Measurements from ENCODE around the gene PSME2. TPM values are rescaled to one million over a fixed set of nuclear protein-coding genes. Genes with fewer than 3 reads are reported as not detected.

Gene PSME2
- total RNA-seq, 1 donor from 2014 or later = 144 TPM

- intact Hi-C loops (cut with DNase I) = no loop called here
- DNase-seq (peak; percentile 82), ATAC-seq (peak; percentile 7 to 25)
- peak overlapping the region; percentile 98 for H3K27ac ChIP-seq
- H3K27me3 ChIP-seq (ENCODE audit: low read depth) = no peaks in the 10 kb centered on the region
- peak overlapping the region; percentile 94 for H3K4me3 ChIP-seq
- TF ChIP-seq CTCF (IDR thresholded peaks at IDR 0.05) = no peak
- H3K36me3 ChIP-seq = peaks cover 28% of the 10 kb centered on the region
- H3K4me1 ChIP-seq = peaks cover 31% of the 10 kb centered on the region
- no peaks in the 10 kb centered on the region for H3K9me3 ChIP-seq
Observed at GRCh38 chr14:24095271-24096068, 50.9 kb downstream of the PSME2 start.

GRCh38 chr14:24094841-24095270, 51.6 kb downstream of the PSME2 start:
- Histone ChIP-seq H3K27ac (peak overlapping the region; percentile 98), H3K27me3 (ENCODE audit: low read depth) (no peaks in the 10 kb centered on the region), H3K4me3 (peak overlapping the region; percentile 94), H3K36me3 (peaks cover 22% of the 10 kb centered on the region), H3K9me3 (no peaks in the 10 kb centered on the region), H3K4me1 (peaks cover 31% of the 10 kb centered on the region)
- peak in 1 of 2 donors; percentile 15 for ATAC-seq
- DNase-seq = no peak
- intact Hi-C loops (cut with DNase I) = no loop called here
- TF ChIP-seq CTCF (IDR thresholded peaks at IDR 0.05) = no peak

- Histone ChIP-seq H3K36me3 (peaks cover 16% of the 10 kb centered on the region), H3K27me3 (ENCODE audit: low read depth) (no peaks in the 10 kb centered on the region), H3K4me3 (peak within 1 kb of the TSS; percentile 94), H3K9me3 (no peaks in the 10 kb centered on the region), H3K4me1 (peaks cover 31% of the 10 kb centered on the region), H3K27ac (peak within 1 kb of the TSS; percentile 98)
- TF ChIP-seq CTCF (IDR thresholded peaks at IDR 0.05) = peak; percentile 5
- intact Hi-C loops (cut with DNase I) = no loop called here
- ATAC-seq = peak; percentile 96 to 97
- DNase-seq = peak; percentile 98
Observed at GRCh38 chr14:24093901-24094840, 52.2 kb downstream of the PSME2 start, which contains the start of gene PCK2. PCK2 (plus strand) TSS chr14:24094311; CDS start chr14:24094406, 95 bp downstream.

Small RNA genes lying within 50 kb of the gene (microRNA-seq; reads per million reads assigned to microRNA genes)
- gene MIR7703 (ENCODE audit: borderline number of aligned reads) = not detected

Other genes with a start within 250 kb of the PSME2 start
- gene DHRS4, start 192.8 kb downstream of the PSME2 start, total RNA-seq = 35.4 TPM
- 19.4 TPM for gene DHRS4L2, start 157.7 kb downstream of the PSME2 start, total RNA-seq
- gene CARMIL3, start 94.6 kb downstream of the PSME2 start, total RNA-seq = 0.95 TPM
- gene CPNE6, start 75.0 kb downstream of the PSME2 start, total RNA-seq = not detected
- 42.8 TPM for gene PCK2, start 52.3 kb downstream of the PSME2 start, total RNA-seq
- gene DCAF11, start 31.8 kb downstream of the PSME2 start, total RNA-seq = 64.9 TPM
- 2.0 TPM for gene NRL, start 31.7 kb downstream of the PSME2 start, total RNA-seq
- gene FITM1, start 16.0 kb downstream of the PSME2 start, total RNA-seq = 0.97 TPM
- gene PSME1, start 10.4 kb downstream of the PSME2 start, total RNA-seq = 198 TPM
- 9.3 TPM for gene EMC9, start 5.0 kb downstream of the PSME2 start, total RNA-seq
- 67.3 TPM for gene RNF31, start 888 bp upstream of the PSME2 start, total RNA-seq
- gene IRF9, start 14.7 kb upstream of the PSME2 start, total RNA-seq = 158 TPM
- 18.4 TPM for gene REC8, start 25.5 kb upstream of the PSME2 start, total RNA-seq
- gene IPO4, start 42.2 kb upstream of the PSME2 start, total RNA-seq = 18.3 TPM
- 48.9 TPM for gene TM9SF1, start 48.8 kb upstream of the PSME2 start, total RNA-seq
- gene TSSK4, start 59.1 kb upstream of the PSME2 start, total RNA-seq = 0.74 TPM
- 41.9 TPM for gene CHMP4A, start 66.9 kb upstream of the PSME2 start, total RNA-seq
- 13.3 TPM for gene MDP1, start 69.5 kb upstream of the PSME2 start, total RNA-seq
- gene NEDD8, start 85.8 kb upstream of the PSME2 start, total RNA-seq = 132 TPM
- 72.3 TPM for gene GMPR2, start 86.3 kb upstream of the PSME2 start, total RNA-seq
- gene TINF2, start 96.0 kb upstream of the PSME2 start, total RNA-seq = 85.7 TPM
- 5.9 TPM for gene TGM1, start 116.6 kb upstream of the PSME2 start, total RNA-seq
- 50.4 TPM for gene RABGGTA, start 125.0 kb upstream of the PSME2 start, total RNA-seq
- 22.7 TPM for gene DHRS1, start 153.2 kb upstream of the PSME2 start, total RNA-seq
- gene NOP9, start 153.2 kb upstream of the PSME2 start, total RNA-seq = 22.0 TPM
- 16.4 TPM for gene CIDEB, start 161.4 kb upstream of the PSME2 start, total RNA-seq
- 5.9 TPM for gene LTB4R2, start 163.5 kb upstream of the PSME2 start, total RNA-seq
- 14.1 TPM for gene LTB4R, start 164.9 kb upstream of the PSME2 start, total RNA-seq
- gene ADCY4, start 188.5 kb upstream of the PSME2 start, total RNA-seq = 42.7 TPM
- gene RIPK3, start 193.4 kb upstream of the PSME2 start, total RNA-seq = 27.9 TPM
- gene NFATC4, start 221.6 kb upstream of the PSME2 start, total RNA-seq = 37.0 TPM